Neural cell (in vitro differentiated cells): Measurements from ENCODE around the gene IFNGR1. TPM values are rescaled to one million over a fixed set of nuclear protein-coding genes. Genes with fewer than 3 reads are reported as not detected.

Experiments used
- H2AFZ ChIP-seq: fragments of 200-600, 300-800 bp; sonication (generic), shearing (Covaris generic); 2 replicates; pipeline ENCODE4 v1.6.0; 2014; ENCODE audit warnings: low read depth, mild to moderate bottlenecking, antibody characterized with exemption, low read length, moderate library complexity
- H3F3A ChIP-seq: fragments of 200-600 bp; shearing (Covaris generic); 2 replicates; pipeline ENCODE4 v1.6.1; 2016; ENCODE audit warnings: mild to moderate bottlenecking, moderate library complexity, mixed read lengths, antibody characterized with exemption, low read length; ENCODE audit not compliant: insufficient read depth, poor library complexity, severe bottlenecking
- H3K27ac ChIP-seq: fragments of 200-600, 300-800 bp; sonication (generic), shearing (Covaris generic); 2 replicates; pipeline ENCODE4 v1.5.1; 2014; ENCODE audit warnings: mild to moderate bottlenecking, low read length, moderate library complexity
- H3K27me3 ChIP-seq: fragments of 300-800, 200-600 bp; sonication (generic), shearing (Covaris generic); 2 replicates; pipeline ENCODE4 v1.6.0; 2014; ENCODE audit warnings: mild to moderate bottlenecking, low read depth, low read length, moderate library complexity; ENCODE audit not compliant: insufficient read depth
- H3K36me3 ChIP-seq: fragments of 300-800, 200-600 bp; sonication (generic), shearing (Covaris generic); 2 replicates; pipeline ENCODE4 v1.5.1; 2014; ENCODE audit warnings: mild to moderate bottlenecking, antibody characterized with exemption, low read length, moderate library complexity; ENCODE audit not compliant: insufficient read depth
- H3K4me2 ChIP-seq: fragments of 300-800, 200-600 bp; sonication (generic), shearing (Covaris generic); 2 replicates; pipeline ENCODE4 v1.6.0; 2014; ENCODE audit warnings: mild to moderate bottlenecking, low read length
- H3K4me3 ChIP-seq: fragments of 300-800, 200-600 bp; sonication (generic), shearing (Covaris generic); 2 replicates; pipeline ENCODE4 v1.5.1; 2014; ENCODE audit warnings: mild to moderate bottlenecking, low read length, moderate library complexity
- H3K79me2 ChIP-seq: fragments of 200-600 bp; shearing (Covaris generic); replicated peaks from 2 replicates; pipeline ENCODE4 v1.6.0; 2014; ENCODE audit warnings: mild to moderate bottlenecking, low read length, moderate library complexity; ENCODE audit not compliant: insufficient read depth
- H3K9ac ChIP-seq: fragments of 300-800, 200-600 bp; sonication (generic), shearing (Covaris generic); 2 replicates; pipeline ENCODE4 v1.6.1; 2016; ENCODE audit warnings: mild to moderate bottlenecking, low read length, mixed read lengths
- H3K9me2 ChIP-seq: fragments of 200-600 bp; shearing (Covaris generic); 2 replicates; pipeline ENCODE4 v1.6.1; 2016; ENCODE audit warnings: mild to moderate bottlenecking, low read length, mixed read lengths; ENCODE audit not compliant: insufficient read depth
- H3K9me3 ChIP-seq: fragments of 200-600, 300-800 bp; sonication (generic), shearing (Covaris generic); 2 replicates; pipeline ENCODE4 v1.6.1; 2016; ENCODE audit warnings: mild to moderate bottlenecking, mixed run types, low read length, moderate library complexity, mixed read lengths
- H4K20me1 ChIP-seq: fragments of 200-600 bp; shearing (Covaris generic); 2 replicates; pipeline ENCODE4 v1.6.1; 2016; ENCODE audit warnings: mild to moderate bottlenecking, mixed run types; ENCODE audit not compliant: insufficient read depth
- EP300 ChIP-seq: fragments of 450-650 bp; conservative IDR thresholded peaks from 2 replicates; pipeline ENCODE4 v1.6.1; 2014; ENCODE audit warnings: antibody characterized with exemption, mild to moderate bottlenecking, moderate library complexity; ENCODE audit not compliant: poor library complexity, severe bottlenecking
- EZH2 ChIP-seq: fragments of 200-600, 300-800 bp; shearing (Covaris generic), sonication (generic); IDR thresholded peaks from 2 replicates; pipeline ENCODE4 v1.6.1; 2014; ENCODE audit warnings: antibody characterized with exemption, low read length, borderline replicate concordance, mild to moderate bottlenecking; ENCODE audit not compliant: insufficient read depth, poor library complexity, severe bottlenecking
- MXI1 ChIP-seq: fragments of 450-650 bp; conservative IDR thresholded peaks from 2 replicates; pipeline ENCODE4 v1.6.1; 2014; ENCODE audit warnings: antibody characterized with exemption, mild to moderate bottlenecking; ENCODE audit not compliant: poor library complexity, severe bottlenecking
- POLR2AphosphoS5 ChIP-seq: IDR thresholded peaks from 2 replicates; pipeline ENCODE4 v1.6.1; 2012
- RAD21 ChIP-seq: fragments of 450-650 bp; conservative IDR thresholded peaks from 2 replicates; pipeline ENCODE4 v1.6.1; 2014; ENCODE audit warnings: antibody characterized with exemption, mild to moderate bottlenecking, moderate library complexity
- SMC3 ChIP-seq: fragments of 450-650 bp; conservative IDR thresholded peaks from 2 replicates; pipeline ENCODE4 v1.6.1; 2014; ENCODE audit warnings: antibody characterized with exemption, mild to moderate bottlenecking, moderate library complexity; ENCODE audit not compliant: poor library complexity
- TAF1 ChIP-seq: IDR thresholded peaks from 2 replicates; pipeline ENCODE4 v1.6.1; 2012; ENCODE audit warnings: low read depth
- polyA plus RNA-seq: library from polyadenylated mRNA; depleted of rRNA; stranded (reverse); fragments of >200 nt; gene quantifications from 2 replicates; pipeline ENCODE4 v1.2.3, GENCODE V29; 2014
- TF ChIP-seq, protein P1 (sequence below): fragments of 450-650 bp; IDR thresholded peaks from 2 replicates; pipeline ENCODE4 v1.5.1; 2014; ENCODE audit warnings: antibody characterized with exemption, mild to moderate bottlenecking, moderate library complexity; ENCODE audit not compliant: poor library complexity, severe bottlenecking
- TF ChIP-seq, protein P2 (sequence below): IDR thresholded peaks from 2 replicates; pipeline ENCODE4 v1.6.1; 2012; ENCODE audit warnings: borderline replicate concordance

Gene IFNGR1
- polyA plus RNA-seq, 1 donor from 2014 or later: 57.2 TPM

DNA sequence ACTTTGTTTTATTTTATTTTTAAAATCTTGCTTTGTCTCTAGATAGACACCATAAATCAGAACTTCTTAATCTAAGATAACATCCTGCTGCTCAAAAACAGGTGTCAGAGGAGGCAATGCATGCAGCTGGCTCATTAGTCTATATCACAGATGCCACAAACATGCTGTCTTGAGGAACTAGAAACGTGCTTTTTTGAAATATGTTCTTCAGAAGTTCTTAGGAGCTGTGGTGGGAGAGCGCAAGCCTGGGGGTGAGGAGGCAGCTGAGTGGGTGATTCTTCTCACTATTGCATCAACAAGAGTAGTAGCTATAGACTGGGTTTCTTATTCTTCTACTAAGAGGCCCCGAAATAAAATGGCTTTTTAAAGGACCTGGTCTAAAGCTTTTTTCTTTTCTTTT lies 69.1 kb downstream of the IFNGR1 start:
- Histone ChIP-seq H3K36me3 (no peaks in the 10 kb centered on the region), H3K27ac (no peak overlapping the region), H4K20me1 (no peaks in the 10 kb centered on the region), H3F3A (no peaks in the 10 kb centered on the region), H3K4me3 (no peak overlapping the region), H2AFZ (no peak overlapping the region), H3K9ac (no peak overlapping the region), H3K27me3 (no peaks in the 10 kb centered on the region), H3K9me2 (no peaks in the 10 kb centered on the region), H3K9me3 (no peaks in the 10 kb centered on the region), H3K79me2 (no peaks in the 10 kb centered on the region), H3K4me2 (no peak overlapping the region)
- TF ChIP-seq RAD21 (no peak), TAF1 (no peak), EP300 (no peak), EZH2 (no peak), SMC3 (no peak), POLR2AphosphoS5 (no peak), MXI1 (no peak)
- TF ChIP-seq, protein P1, sequence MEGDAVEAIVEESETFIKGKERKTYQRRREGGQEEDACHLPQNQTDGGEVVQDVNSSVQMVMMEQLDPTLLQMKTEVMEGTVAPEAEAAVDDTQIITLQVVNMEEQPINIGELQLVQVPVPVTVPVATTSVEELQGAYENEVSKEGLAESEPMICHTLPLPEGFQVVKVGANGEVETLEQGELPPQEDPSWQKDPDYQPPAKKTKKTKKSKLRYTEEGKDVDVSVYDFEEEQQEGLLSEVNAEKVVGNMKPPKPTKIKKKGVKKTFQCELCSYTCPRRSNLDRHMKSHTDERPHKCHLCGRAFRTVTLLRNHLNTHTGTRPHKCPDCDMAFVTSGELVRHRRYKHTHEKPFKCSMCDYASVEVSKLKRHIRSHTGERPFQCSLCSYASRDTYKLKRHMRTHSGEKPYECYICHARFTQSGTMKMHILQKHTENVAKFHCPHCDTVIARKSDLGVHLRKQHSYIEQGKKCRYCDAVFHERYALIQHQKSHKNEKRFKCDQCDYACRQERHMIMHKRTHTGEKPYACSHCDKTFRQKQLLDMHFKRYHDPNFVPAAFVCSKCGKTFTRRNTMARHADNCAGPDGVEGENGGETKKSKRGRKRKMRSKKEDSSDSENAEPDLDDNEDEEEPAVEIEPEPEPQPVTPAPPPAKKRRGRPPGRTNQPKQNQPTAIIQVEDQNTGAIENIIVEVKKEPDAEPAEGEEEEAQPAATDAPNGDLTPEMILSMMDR: no peak
- TF ChIP-seq, protein P2, sequence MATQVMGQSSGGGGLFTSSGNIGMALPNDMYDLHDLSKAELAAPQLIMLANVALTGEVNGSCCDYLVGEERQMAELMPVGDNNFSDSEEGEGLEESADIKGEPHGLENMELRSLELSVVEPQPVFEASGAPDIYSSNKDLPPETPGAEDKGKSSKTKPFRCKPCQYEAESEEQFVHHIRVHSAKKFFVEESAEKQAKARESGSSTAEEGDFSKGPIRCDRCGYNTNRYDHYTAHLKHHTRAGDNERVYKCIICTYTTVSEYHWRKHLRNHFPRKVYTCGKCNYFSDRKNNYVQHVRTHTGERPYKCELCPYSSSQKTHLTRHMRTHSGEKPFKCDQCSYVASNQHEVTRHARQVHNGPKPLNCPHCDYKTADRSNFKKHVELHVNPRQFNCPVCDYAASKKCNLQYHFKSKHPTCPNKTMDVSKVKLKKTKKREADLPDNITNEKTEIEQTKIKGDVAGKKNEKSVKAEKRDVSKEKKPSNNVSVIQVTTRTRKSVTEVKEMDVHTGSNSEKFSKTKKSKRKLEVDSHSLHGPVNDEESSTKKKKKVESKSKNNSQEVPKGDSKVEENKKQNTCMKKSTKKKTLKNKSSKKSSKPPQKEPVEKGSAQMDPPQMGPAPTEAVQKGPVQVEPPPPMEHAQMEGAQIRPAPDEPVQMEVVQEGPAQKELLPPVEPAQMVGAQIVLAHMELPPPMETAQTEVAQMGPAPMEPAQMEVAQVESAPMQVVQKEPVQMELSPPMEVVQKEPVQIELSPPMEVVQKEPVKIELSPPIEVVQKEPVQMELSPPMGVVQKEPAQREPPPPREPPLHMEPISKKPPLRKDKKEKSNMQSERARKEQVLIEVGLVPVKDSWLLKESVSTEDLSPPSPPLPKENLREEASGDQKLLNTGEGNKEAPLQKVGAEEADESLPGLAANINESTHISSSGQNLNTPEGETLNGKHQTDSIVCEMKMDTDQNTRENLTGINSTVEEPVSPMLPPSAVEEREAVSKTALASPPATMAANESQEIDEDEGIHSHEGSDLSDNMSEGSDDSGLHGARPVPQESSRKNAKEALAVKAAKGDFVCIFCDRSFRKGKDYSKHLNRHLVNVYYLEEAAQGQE: no peak

DNA sequence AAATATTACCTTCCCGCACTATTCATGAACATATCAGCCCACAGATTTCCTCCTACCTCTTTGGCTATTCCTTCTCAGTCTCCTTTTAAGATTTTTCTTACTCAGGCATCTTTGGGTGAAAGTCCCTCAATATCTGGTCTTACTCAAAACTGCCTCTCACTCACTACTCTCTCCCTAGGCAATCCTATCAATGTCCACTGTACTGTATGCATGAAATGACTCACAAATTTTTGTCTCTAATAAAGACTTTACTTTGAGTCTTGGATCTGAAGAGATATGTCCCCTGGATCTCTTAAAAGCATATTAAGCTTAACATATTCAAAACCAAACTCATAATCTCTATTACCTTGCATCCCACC lies 70.2 kb downstream of the IFNGR1 start:
- Histone ChIP-seq H3K79me2 (no peaks in the 10 kb centered on the region), H3K9me3 (no peaks in the 10 kb centered on the region), H3K9me2 (no peaks in the 10 kb centered on the region), H3K4me2 (no peak overlapping the region), H2AFZ (no peak overlapping the region), H3K36me3 (no peaks in the 10 kb centered on the region), H3K4me3 (no peak overlapping the region), H3F3A (no peaks in the 10 kb centered on the region), H4K20me1 (no peaks in the 10 kb centered on the region), H3K9ac (no peak overlapping the region), H3K27ac (no peak overlapping the region), H3K27me3 (no peaks in the 10 kb centered on the region)
- no peak for TF ChIP-seq RAD21
- TF ChIP-seq MXI1: no peak
- TF ChIP-seq, protein P2: no peak
- TF ChIP-seq POLR2AphosphoS5: no peak
